HL-60 (cell line): ENCODE data around the gene B3GALNT2.

Source experiments
- DNase-seq, 2 experiments: peaks; one replicate each; pipeline ENCODE4 v3.0.0-alpha.2; 2010 to 2020; ENCODE audit warnings: low read depth in 1 of 2, low spot score in 1 of 2
- H3K27ac ChIP-seq: fragments of 250-450 bp; sonication (Bioruptor Pico); replicated peaks from 2 replicates; pipeline ENCODE4 v1.5.1; 2020; ENCODE audit warnings: mild to moderate bottlenecking, moderate library complexity
- H3K27me3 ChIP-seq: fragments of 250-450 bp; sonication (Bioruptor Pico); 2 replicates; pipeline ENCODE4 v1.5.1; 2021; ENCODE audit warnings: mild to moderate bottlenecking, moderate library complexity; ENCODE audit not compliant: insufficient read depth, poor library complexity, severe bottlenecking
- H3K4me3 ChIP-seq: replicated peaks from 2 replicates; pipeline ENCODE4 v1.5.1; 2011; ENCODE audit warnings: mild to moderate bottlenecking, control low read depth, low read length; ENCODE audit not compliant: insufficient read depth
- CTCF ChIP-seq: IDR thresholded peaks from one replicate; pipeline ENCODE4 v1.5.1; 2011; ENCODE audit warnings: low read length, control low read depth, inconsistent platforms; ENCODE audit not compliant: insufficient read depth
- GABPA ChIP-seq: IDR thresholded peaks from 2 replicates; pipeline ENCODE4 v1.6.1; 2012; ENCODE audit warnings: low read depth
- POLR2AphosphoS5 ChIP-seq: IDR thresholded peaks from 2 replicates; pipeline ENCODE4 v1.6.1; 2012; ENCODE audit warnings: low read depth
- SPI1 ChIP-seq: IDR thresholded peaks from 2 replicates; pipeline ENCODE4 v1.6.1; 2012; ENCODE audit warnings: low read depth, mild to moderate bottlenecking, borderline replicate concordance
- TF ChIP-seq, protein P1 (sequence below): IDR thresholded peaks from 2 replicates; pipeline ENCODE4 v1.6.1; 2012; ENCODE audit warnings: low read depth; ENCODE audit not compliant: insufficient replicate concordance

Gene B3GALNT2

GRCh38 chr1:235421751-235422150 lies 82.5 kb downstream of the B3GALNT2 start:
- Histone ChIP-seq H3K27me3 (no peaks in the 10 kb centered on the region), H3K4me3 (no peak overlapping the region), H3K27ac (no peak overlapping the region)
- TF ChIP-seq, protein P1, sequence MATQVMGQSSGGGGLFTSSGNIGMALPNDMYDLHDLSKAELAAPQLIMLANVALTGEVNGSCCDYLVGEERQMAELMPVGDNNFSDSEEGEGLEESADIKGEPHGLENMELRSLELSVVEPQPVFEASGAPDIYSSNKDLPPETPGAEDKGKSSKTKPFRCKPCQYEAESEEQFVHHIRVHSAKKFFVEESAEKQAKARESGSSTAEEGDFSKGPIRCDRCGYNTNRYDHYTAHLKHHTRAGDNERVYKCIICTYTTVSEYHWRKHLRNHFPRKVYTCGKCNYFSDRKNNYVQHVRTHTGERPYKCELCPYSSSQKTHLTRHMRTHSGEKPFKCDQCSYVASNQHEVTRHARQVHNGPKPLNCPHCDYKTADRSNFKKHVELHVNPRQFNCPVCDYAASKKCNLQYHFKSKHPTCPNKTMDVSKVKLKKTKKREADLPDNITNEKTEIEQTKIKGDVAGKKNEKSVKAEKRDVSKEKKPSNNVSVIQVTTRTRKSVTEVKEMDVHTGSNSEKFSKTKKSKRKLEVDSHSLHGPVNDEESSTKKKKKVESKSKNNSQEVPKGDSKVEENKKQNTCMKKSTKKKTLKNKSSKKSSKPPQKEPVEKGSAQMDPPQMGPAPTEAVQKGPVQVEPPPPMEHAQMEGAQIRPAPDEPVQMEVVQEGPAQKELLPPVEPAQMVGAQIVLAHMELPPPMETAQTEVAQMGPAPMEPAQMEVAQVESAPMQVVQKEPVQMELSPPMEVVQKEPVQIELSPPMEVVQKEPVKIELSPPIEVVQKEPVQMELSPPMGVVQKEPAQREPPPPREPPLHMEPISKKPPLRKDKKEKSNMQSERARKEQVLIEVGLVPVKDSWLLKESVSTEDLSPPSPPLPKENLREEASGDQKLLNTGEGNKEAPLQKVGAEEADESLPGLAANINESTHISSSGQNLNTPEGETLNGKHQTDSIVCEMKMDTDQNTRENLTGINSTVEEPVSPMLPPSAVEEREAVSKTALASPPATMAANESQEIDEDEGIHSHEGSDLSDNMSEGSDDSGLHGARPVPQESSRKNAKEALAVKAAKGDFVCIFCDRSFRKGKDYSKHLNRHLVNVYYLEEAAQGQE: no peak
- no peak for TF ChIP-seq CTCF
- no peak for TF ChIP-seq SPI1
- TF ChIP-seq GABPA: no peak
- no peak for TF ChIP-seq POLR2AphosphoS5
- no peak for DNase-seq

- Histone ChIP-seq H3K27me3 (no peaks in the 10 kb centered on the region), H3K27ac (no peak overlapping the region), H3K4me3 (no peak overlapping the region)
- DNase-seq: peak; percentile 55 to 58
- no peak for TF ChIP-seq GABPA
- TF ChIP-seq, protein P1: no peak
- peak; percentile 83 for TF ChIP-seq CTCF
- no peak for TF ChIP-seq SPI1
- TF ChIP-seq POLR2AphosphoS5: no peak
Measured at GRCh38 chr1:235417086-235417697, 87.1 kb downstream of the B3GALNT2 start.

DNA sequence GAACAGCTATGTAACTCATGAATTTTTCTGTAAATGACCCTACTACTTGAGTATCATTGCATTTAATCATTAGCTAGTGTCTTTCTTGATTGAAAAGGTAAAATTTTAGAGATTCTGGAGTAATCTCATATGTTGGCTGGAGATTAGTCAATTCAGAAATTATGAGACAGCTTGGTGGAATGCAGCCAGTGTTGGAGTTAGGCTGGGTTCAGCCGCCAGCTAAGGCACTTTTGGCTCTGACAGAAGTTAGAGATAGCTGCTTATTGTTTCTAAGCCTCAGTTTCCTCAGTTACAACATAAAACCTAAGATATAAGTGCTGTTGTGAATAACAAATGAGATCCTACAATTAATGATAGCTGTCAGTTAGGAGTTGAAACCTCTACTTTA lies 87.6 kb downstream of the B3GALNT2 start:
- DNase-seq: no peak

More for the DNA sequence above, 87.6 kb downstream of the B3GALNT2 start:
- Histone ChIP-seq H3K27me3 (no peaks in the 10 kb centered on the region), H3K4me3 (no peak overlapping the region), H3K27ac (no peak overlapping the region)
- TF ChIP-seq GABPA (no peak), CTCF (no peak), SPI1 (no peak), POLR2AphosphoS5 (no peak)
- TF ChIP-seq, protein P1: no peak
